GM12878 (cell line): ENCODE measurements around the gene MPRIP. TPM values are rescaled to one million over a fixed set of nuclear protein-coding genes. Genes with fewer than 3 reads are reported as not detected.

Experiments used
- ATAC-seq: fragments of 200-7000 bp; cut with Tn5 transposase; 3 replicates; pipeline ENCODE4 v1.9.1; 2020; ENCODE audit warnings: mild to moderate bottlenecking, moderate library complexity
- BruUV-seq: library from RNA; stranded (reverse); fragments of 400-500 nt; replicated peaks from 2 replicates; lab custom pipeline; 2021; lab: Mats Ljungman, UMichigan
- CTCF ChIA-PET: fragments of 300-600 bp; sonication (Branson Sonifier 250); formaldehyde crosslinking; extraction: SDS; loops from one replicate; lab custom pipeline; 2021; ENCODE audit warnings: inconsistent platforms; lab: Yijun Ruan, JAX
- POLR2A ChIA-PET: fragments of 350-600 bp; formaldehyde crosslinking; extraction: SDS; loops from one replicate; lab custom pipeline; 2021; ENCODE audit warnings: inconsistent platforms; lab: Charles Lee
- RAD21 ChIA-PET: fragments of 300-600 bp; sonication (Branson Sonifier 250); formaldehyde crosslinking; loops from one replicate; lab custom pipeline; 2023; ENCODE audit warnings: antibody characterized with exemption; ENCODE audit not compliant: unreplicated experiment; lab: Charles Lee
- SMC1A ChIA-PET: fragments of 300-600 bp; sonication (Branson Sonifier 250); formaldehyde crosslinking; loops from one replicate; lab custom pipeline; 2023; ENCODE audit not compliant: unreplicated experiment, uncharacterized antibody; lab: Charles Lee
- DNase-seq: peaks from one replicate; pipeline ENCODE4 v3.0.0-alpha.2; 2011; ENCODE audit warnings: low read depth, low spot score
- FAIRE-seq: peaks from 3 replicates; lab custom pipeline; 2011; peaks lifted over from hg19 to GRCh38; lab: Jason Lieb, UNC
- H2AFZ ChIP-seq: 2 replicates; pipeline ENCODE4 v1.6.0; 2011; ENCODE audit warnings: low read depth, low read length, control low read depth; ENCODE audit not compliant: control insufficient read depth
- H3K27ac ChIP-seq: 2 replicates; pipeline ENCODE4 v1.5.1; 2011; ENCODE audit warnings: control low read depth; ENCODE audit not compliant: control insufficient read depth, insufficient read depth
- H3K27me3 ChIP-seq, 2 experiments: replicated peaks in 1 of 2; 2 replicates each; pipeline versions ENCODE4 v1.6.0 to v1.6.1; 2011; ENCODE audit warnings: low read length in 1 of 2; ENCODE audit not compliant: control insufficient read depth in 2 of 2, insufficient read depth in 2 of 2
- H3K36me3 ChIP-seq, 2 experiments: 2 replicates each; pipeline ENCODE4 v1.5.1; 2011; ENCODE audit warnings: low read length in 1 of 2; ENCODE audit not compliant: control insufficient read depth in 2 of 2, insufficient read depth in 2 of 2
- H3K4me1 ChIP-seq: 2 replicates; pipeline ENCODE4 v1.6.1; 2011; ENCODE audit warnings: mild to moderate bottlenecking, low read length, moderate library complexity, mixed read lengths; ENCODE audit not compliant: control insufficient read depth, insufficient read depth
- H3K4me2 ChIP-seq: 2 replicates; pipeline ENCODE4 v1.6.0; 2011; ENCODE audit warnings: control low read depth; ENCODE audit not compliant: control insufficient read depth, insufficient read depth
- H3K4me3 ChIP-seq: fragments of 200-600 bp; sonication (generic); 2 replicates; pipeline ENCODE4 v1.5.1; 2016
- H3K79me2 ChIP-seq: 2 replicates; pipeline ENCODE4 v1.6.0; 2011; ENCODE audit warnings: low read length; ENCODE audit not compliant: control insufficient read depth, insufficient read depth
- H3K9ac ChIP-seq: 2 replicates; pipeline ENCODE4 v1.8.0; 2011; ENCODE audit warnings: low read length, control low read depth, mixed read lengths; ENCODE audit not compliant: control insufficient read depth, insufficient read depth
- H3K9me3 ChIP-seq: replicated peaks from 3 replicates; pipeline ENCODE4 v1.5.1; 2011; ENCODE audit warnings: mild to moderate bottlenecking, low read length; ENCODE audit not compliant: control insufficient read depth, insufficient read depth
- H4K20me1 ChIP-seq: 2 replicates; pipeline ENCODE4 v1.6.0; 2011; ENCODE audit not compliant: control insufficient read depth, insufficient read depth
- CBX5 ChIP-seq: sonication (generic); IDR thresholded peaks from 2 replicates; pipeline ENCODE4 v1.6.1; 2016; ENCODE audit warnings: low read depth, moderate library complexity, mild to moderate bottlenecking, inconsistent platforms
- IKZF1 ChIP-seq: fragments of 450-650 bp; conservative IDR thresholded peaks from 2 replicates; pipeline ENCODE4 v1.6.1; 2017; ENCODE audit warnings: antibody characterized with exemption, mild to moderate bottlenecking
- MYB ChIP-seq: fragments of 150-350 bp; IDR thresholded peaks from 2 replicates; pipeline ENCODE4 v1.6.1; 2014; ENCODE audit warnings: mild to moderate bottlenecking, low read depth, low read length, borderline replicate concordance
- WRNIP1 ChIP-seq: IDR thresholded peaks from 2 replicates; pipeline ENCODE4 v1.6.1; 2011; ENCODE audit warnings: low read depth, low read length, improper control_type of control experiment, borderline replicate concordance
- WGBS: methylation state at CpG from one replicate; pipeline ENCODE4 v1.1.6; 2016; ENCODE audit warnings: low lambda C conversion rate; ENCODE audit not compliant: insufficient replicate concordance, insufficient coverage; ENCODE audit errors: missing lambda C conversion rate; 5-methylcytosine and 5-hydroxymethylcytosine counted together
- in situ Hi-C: fragments of 300-500 bp; cut with MboI; formaldehyde crosslinking; loops from 9 replicates; pipeline ENCODE4 v1.14.3; 2018; ENCODE audit warnings: mixed read lengths
- intact Hi-C: fragments of 100-400 bp; cut with micrococcal nuclease; formaldehyde crosslinking; loops from one replicate; pipeline ENCODE4 v1.14.2; 2022; ENCODE audit not compliant: unreplicated experiment
- polyA plus RNA-seq, 11 experiments: library from polyadenylated mRNA; depleted of rRNA in 4 of 11; unstranded in 6 of 11; stranded (reverse) in 5 of 11; fragments of >200 nt; fragmentation: Nextera tagmentation in 4 of 11; fragmentation: Illumina TruSeq in 1 of 11; extraction: Ambion mirVana in 4 of 11; extraction: Trizol in 1 of 11; gene quantifications; 1 replicate in 1 of 11; 2 replicates in 10 of 11; pipeline versions ENCODE4 v1.2.1 to v1.2.3, GENCODE V29; 2011 to 2016; ENCODE audit warnings: inconsistent platforms in 2 of 11, missing spikeins in 2 of 11, low read depth in 1 of 11
- total RNA-seq, 4 experiments: library from RNA; depleted of rRNA in 3 of 4; stranded (reverse); fragments of >200 nt in 3 of 4; fragmentation: Illumina TruSeq in 1 of 4; extraction: Trizol in 1 of 4; gene quantifications; 2 replicates each; pipeline versions ENCODE4 v1.2.1 to v1.2.3, GENCODE V29; 2013 to 2021
- TF ChIP-seq, protein P1 (sequence below): IDR thresholded peaks from 2 replicates; pipeline ENCODE4 v1.6.1; 2012; ENCODE audit warnings: low read depth, low read length, improper control_type of control experiment
- TF ChIP-seq, protein P2 (sequence below): fragments of 450-650 bp; IDR thresholded peaks from 2 replicates; pipeline ENCODE4 v1.6.1; 2017; ENCODE audit warnings: mild to moderate bottlenecking, moderate library complexity
- TF ChIP-seq, protein P3 (sequence below): IDR thresholded peaks from 2 replicates; pipeline ENCODE4 v1.6.1; 2011; ENCODE audit warnings: borderline replicate concordance, low read depth, mild to moderate bottlenecking, moderate library complexity, mixed read lengths, low read length; ENCODE audit not compliant: insufficient read depth; ENCODE audit errors: extremely low read length

The MPRIP gene
- total and polyA plus RNA-seq, 10 of the 15 experiments (the other 5 are each of a cell fraction or from before 2014, with no cell fraction given): 16.5 to 168 (median 71.7) TPM

DNA sequence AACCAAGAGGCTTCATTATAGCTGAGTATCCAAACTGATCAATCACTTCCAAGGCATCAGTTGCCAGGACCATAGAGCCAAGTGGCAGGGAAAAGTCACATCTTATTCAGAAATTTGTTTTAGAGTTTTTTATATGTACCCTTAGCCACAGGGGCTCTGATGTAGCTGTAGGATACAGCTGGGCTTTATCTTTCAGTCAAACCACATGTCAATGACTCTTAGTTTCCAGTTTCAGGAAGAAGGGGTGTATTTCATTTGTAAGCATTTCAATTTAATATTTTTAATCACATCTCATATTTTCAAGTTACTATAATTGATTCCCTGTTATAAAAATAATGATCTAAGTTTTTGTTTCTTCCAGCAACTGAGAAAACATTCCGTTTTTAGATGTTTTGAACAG lies 197.6 kb downstream of the MPRIP start:
- Histone ChIP-seq H2AFZ (no peak overlapping the region), H3K4me2 (no peak overlapping the region), H3K79me2 (peaks cover 20% of the 10 kb centered on the region), H3K27ac (no peak overlapping the region), H4K20me1 (no peaks in the 10 kb centered on the region), H3K27me3 (no peaks in the 10 kb centered on the region), H3K4me3 (no peak overlapping the region), H3K4me1 (peaks cover 6% of the 10 kb centered on the region), H3K9ac (no peak overlapping the region), H3K9me3 (no peaks in the 10 kb centered on the region), H3K36me3 (no peaks in the 10 kb centered on the region)
- in situ Hi-C loops: no loop called here
- POLR2A ChIA-PET: no interaction called here
- WGBS: 93% methylated on average over 1 of the region's 1 CpG
- TF ChIP-seq CBX5 (no peak), WRNIP1 (no peak)
- TF ChIP-seq, protein P1, sequence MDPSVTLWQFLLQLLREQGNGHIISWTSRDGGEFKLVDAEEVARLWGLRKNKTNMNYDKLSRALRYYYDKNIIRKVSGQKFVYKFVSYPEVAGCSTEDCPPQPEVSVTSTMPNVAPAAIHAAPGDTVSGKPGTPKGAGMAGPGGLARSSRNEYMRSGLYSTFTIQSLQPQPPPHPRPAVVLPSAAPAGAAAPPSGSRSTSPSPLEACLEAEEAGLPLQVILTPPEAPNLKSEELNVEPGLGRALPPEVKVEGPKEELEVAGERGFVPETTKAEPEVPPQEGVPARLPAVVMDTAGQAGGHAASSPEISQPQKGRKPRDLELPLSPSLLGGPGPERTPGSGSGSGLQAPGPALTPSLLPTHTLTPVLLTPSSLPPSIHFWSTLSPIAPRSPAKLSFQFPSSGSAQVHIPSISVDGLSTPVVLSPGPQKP: no peak
- RAD21 ChIA-PET: interaction anchor here (1.1 kb wide), 1 partner anchor 32 kb away, joined by 3 read pairs; no protein-coding TSS in a partner anchor
- SMC1A ChIA-PET: interaction anchor here (1.0 kb wide), 1 partner anchor 61 kb away, joined by 3 read pairs; no protein-coding TSS in a partner anchor
- no peak for DNase-seq
- no peak for FAIRE-seq
- intact Hi-C loops: loop anchor here (2.0 to 10.0 kb wide), 2 partner anchors 65 to 235 kb away; no protein-coding TSS in a partner anchor
- ATAC-seq: no peak
- no TSS peak for BruUV-seq
- CTCF ChIA-PET: no interaction called here

DNA sequence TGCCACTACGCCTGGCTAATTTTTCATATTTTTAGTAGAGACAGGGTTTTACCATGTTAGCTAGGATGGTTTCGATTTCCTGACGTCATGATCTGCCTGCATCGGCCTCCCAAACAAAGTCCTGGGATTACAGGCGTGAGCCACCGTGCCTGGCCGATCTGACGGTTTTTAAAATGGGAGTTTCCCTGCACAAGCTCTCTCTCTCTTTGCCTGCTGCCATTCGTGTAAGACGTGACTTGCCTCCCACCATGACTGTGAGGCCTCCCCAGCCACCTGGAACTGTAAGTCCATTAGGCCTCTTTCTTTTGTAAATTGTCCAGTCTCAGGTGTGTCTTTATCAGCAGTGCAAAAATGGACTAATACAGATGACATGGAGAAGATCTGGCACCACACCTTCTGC lies 199.4 kb downstream of the MPRIP start:
- 73% methylated on average over 10 of the region's 10 CpGs for WGBS
- Histone ChIP-seq H3K27ac (no peak overlapping the region), H4K20me1 (no peaks in the 10 kb centered on the region), H3K36me3 (peaks cover 0 to 4% of the 10 kb centered on the region in 2 experiments; a peak in 1 of 4 replicates), H3K4me2 (no peak overlapping the region), H2AFZ (no peak overlapping the region), H3K9ac (no peak overlapping the region), H3K79me2 (peaks cover 6% of the 10 kb centered on the region), H3K9me3 (no peaks in the 10 kb centered on the region), H3K4me3 (no peak overlapping the region), H3K4me1 (no peaks in the 10 kb centered on the region), H3K27me3 (no peaks in the 10 kb centered on the region)
- POLR2A ChIA-PET: no interaction called here
- in situ Hi-C loops (no loop called here), intact Hi-C loops (no loop called here)
- RAD21 ChIA-PET: no interaction called here
- CTCF ChIA-PET: no interaction called here
- ATAC-seq (no peak), DNase-seq (no peak), FAIRE-seq (no peak)
- TF ChIP-seq, protein P2, sequence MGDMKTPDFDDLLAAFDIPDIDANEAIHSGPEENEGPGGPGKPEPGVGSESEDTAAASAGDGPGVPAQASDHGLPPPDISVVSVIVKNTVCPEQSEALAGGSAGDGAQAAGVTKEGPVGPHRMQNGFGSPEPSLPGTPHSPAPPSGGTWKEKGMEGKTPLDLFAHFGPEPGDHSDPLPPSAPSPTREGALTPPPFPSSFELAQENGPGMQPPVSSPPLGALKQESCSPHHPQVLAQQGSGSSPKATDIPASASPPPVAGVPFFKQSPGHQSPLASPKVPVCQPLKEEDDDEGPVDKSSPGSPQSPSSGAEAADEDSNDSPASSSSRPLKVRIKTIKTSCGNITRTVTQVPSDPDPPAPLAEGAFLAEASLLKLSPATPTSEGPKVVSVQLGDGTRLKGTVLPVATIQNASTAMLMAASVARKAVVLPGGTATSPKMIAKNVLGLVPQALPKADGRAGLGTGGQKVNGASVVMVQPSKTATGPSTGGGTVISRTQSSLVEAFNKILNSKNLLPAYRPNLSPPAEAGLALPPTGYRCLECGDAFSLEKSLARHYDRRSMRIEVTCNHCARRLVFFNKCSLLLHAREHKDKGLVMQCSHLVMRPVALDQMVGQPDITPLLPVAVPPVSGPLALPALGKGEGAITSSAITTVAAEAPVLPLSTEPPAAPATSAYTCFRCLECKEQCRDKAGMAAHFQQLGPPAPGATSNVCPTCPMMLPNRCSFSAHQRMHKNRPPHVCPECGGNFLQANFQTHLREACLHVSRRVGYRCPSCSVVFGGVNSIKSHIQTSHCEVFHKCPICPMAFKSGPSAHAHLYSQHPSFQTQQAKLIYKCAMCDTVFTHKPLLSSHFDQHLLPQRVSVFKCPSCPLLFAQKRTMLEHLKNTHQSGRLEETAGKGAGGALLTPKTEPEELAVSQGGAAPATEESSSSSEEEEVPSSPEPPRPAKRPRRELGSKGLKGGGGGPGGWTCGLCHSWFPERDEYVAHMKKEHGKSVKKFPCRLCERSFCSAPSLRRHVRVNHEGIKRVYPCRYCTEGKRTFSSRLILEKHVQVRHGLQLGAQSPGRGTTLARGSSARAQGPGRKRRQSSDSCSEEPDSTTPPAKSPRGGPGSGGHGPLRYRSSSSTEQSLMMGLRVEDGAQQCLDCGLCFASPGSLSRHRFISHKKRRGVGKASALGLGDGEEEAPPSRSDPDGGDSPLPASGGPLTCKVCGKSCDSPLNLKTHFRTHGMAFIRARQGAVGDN: no peak
- no peak for TF ChIP-seq MYB
- TF ChIP-seq IKZF1: no peak
- TF ChIP-seq, protein P3, sequence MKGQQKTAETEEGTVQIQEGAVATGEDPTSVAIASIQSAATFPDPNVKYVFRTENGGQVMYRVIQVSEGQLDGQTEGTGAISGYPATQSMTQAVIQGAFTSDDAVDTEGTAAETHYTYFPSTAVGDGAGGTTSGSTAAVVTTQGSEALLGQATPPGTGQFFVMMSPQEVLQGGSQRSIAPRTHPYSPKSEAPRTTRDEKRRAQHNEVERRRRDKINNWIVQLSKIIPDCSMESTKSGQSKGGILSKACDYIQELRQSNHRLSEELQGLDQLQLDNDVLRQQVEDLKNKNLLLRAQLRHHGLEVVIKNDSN: no peak
- BruUV-seq: no TSS peak
- SMC1A ChIA-PET: no interaction called here
